Stimulated activated CD8-positive, alpha-beta memory T cell treated with anti-CD3 and anti-CD28 coated beads, Interleukin-7, amount 100 ng/mL, for 24 hours (primary cell): ENCODE data around the gene EXOSC7.
"Not testable (repeated sequence)": the region's sequence is repeated elsewhere in the genome, so short reads cannot be mapped to it uniquely, and the experiment has no call there.

ENCODE experiments used
- DNase-seq: peaks from one replicate; pipeline ENCODE4 v3.0.0-alpha.2; 2020; ENCODE audit warnings: low read depth

Gene EXOSC7

GRCh38 chr3:44962621-44963393 is 13.2 kb upstream of the EXOSC7 start:
- DNase-seq: no peak

GRCh38 chr3:44963571-44964325 is 12.3 kb upstream of the EXOSC7 start:
- DNase-seq: no peak

- no peak for DNase-seq
Measured at GRCh38 chr3:44965165-44965564, 10.9 kb upstream of the EXOSC7 start.

- no peak for DNase-seq
Measured at GRCh38 chr3:44966795-44967278, 9.2 kb upstream of the EXOSC7 start.

GRCh38 chr3:44968447-44968858 is 7.6 kb upstream of the EXOSC7 start:
- no peak for DNase-seq

GRCh38 chr3:44969154-44969827 is 6.8 kb upstream of the EXOSC7 start:
- no peak for DNase-seq

GRCh38 chr3:44969828-44970179 is 6.2 kb upstream of the EXOSC7 start:
- DNase-seq: no peak

- DNase-seq: no peak
Measured at GRCh38 chr3:44970926-44971490, 5.0 kb upstream of the EXOSC7 start.

GRCh38 chr3:44974416-44974815 is 1.6 kb upstream of the EXOSC7 start:
- no peak for DNase-seq

GRCh38 chr3:44981220-44981619 is 5.2 kb downstream of the EXOSC7 start:
- DNase-seq: no peak

- no peak for DNase-seq
Measured at GRCh38 chr3:44981751-44982150, 5.7 kb downstream of the EXOSC7 start.

- no peak for DNase-seq
Measured at GRCh38 chr3:44982817-44983216, 6.8 kb downstream of the EXOSC7 start.

GRCh38 chr3:44983484-44983941 is 7.5 kb downstream of the EXOSC7 start:
- DNase-seq: no peak

- DNase-seq: no peak
Measured at GRCh38 chr3:44984335-44984734, 8.3 kb downstream of the EXOSC7 start.

GRCh38 chr3:44986330-44986729 is 10.3 kb downstream of the EXOSC7 start:
- not testable (repeated sequence) for DNase-seq

- no peak for DNase-seq
Measured at GRCh38 chr3:44987332-44987731, 11.3 kb downstream of the EXOSC7 start.

GRCh38 chr3:44988073-44988472 is 12.0 kb downstream of the EXOSC7 start:
- no peak for DNase-seq

- DNase-seq: no peak
Measured at GRCh38 chr3:44989141-44989540, 13.1 kb downstream of the EXOSC7 start.

GRCh38 chr3:44989636-44990373 is 13.8 kb downstream of the EXOSC7 start:
- no peak for DNase-seq

GRCh38 chr3:44991326-44991725 is 15.3 kb downstream of the EXOSC7 start:
- no peak for DNase-seq
